TTC549 (cell line): ENCODE data around the gene UNC45B.
"Not testable (repeated sequence)": the region's sequence is repeated elsewhere in the genome, so short reads cannot be mapped to it uniquely, and the experiment has no call there.

Source experiments
- FAIRE-seq: peaks from 2 replicates; lab custom pipeline; 2012; peaks lifted over from hg19 to GRCh38; lab: Jason Lieb, UNC

UNC45B gene

DNA sequence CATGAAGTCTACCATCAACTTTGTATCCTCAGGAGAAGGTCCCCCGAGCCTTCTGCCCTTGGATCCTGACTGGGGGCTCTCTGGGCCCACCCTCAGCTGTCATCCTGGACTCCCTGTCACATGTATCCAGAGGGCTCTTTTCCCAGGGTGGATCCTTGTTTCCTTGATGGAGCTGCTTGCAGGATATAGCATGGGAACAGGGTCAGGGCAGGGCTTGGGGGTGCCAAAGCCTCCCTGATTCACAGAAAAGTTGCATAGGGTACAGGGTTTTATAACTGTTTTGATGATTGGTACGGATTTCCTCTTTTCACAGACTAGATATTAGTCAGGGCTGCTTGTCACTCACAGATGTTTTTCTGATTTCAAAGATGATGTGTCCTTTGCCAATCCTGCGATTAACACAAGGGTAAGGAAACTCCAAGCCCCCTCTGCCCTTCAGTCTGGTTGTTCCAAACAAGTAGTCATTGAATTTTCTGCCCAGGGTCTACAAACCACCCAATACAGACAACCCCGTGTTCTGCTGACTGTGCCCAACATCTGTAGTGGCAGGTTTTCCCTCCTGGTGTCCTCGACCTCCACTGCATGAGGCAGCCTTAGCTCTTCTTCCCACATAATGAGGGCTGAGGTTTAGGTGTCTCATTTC lies 67.1 kb downstream of the UNC45B start:
- no peak for FAIRE-seq

GRCh38 chr17:35217107-35217506 lies 69.5 kb downstream of the UNC45B start:
- FAIRE-seq: no peak

- no peak for FAIRE-seq
These were observed 71.3 kb downstream of the UNC45B start for GRCh38 chr17:35218915-35219314.

DNA sequence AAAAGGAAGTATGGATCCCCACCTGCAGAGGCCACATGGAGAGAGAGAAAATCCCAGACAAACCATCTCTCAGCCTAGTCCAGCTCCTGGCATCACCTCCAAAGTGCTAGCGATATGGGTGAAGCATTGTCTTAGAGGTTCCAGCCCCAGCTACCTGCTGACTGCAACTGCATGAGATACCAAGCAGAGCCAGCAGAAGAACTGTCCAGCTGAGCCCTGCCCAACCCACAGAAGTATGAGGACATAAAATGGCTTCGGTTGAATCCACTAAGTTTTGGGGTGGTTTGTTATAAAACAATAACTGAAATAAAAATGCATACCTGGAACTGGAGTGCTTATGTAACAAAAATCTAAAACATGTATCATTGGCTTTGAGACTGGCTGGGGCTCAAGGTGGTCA lies 74.8 kb downstream of the UNC45B start:
- no peak for FAIRE-seq

DNA sequence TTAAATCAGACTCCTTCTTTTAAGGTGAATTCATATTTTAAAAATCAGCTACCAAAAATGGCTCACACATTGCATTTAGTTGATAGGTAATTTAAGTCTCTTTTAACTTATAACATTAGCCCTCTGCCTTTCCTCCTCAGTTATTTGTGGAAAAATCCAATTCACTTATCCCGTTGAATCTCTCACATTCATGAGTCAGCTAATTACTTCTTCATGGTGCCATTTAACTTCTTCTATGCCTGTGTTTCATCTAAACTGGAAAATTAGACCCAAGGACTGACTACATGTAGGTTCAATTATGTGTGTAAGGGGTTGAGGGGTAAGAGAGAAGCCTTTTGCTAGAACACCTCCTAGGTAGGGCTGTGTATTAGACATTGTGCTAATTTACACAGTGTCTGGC lies 76.8 kb downstream of the UNC45B start:
- no peak for FAIRE-seq

- no peak for FAIRE-seq
These were observed 79.9 kb downstream of the UNC45B start for GRCh38 chr17:35227546-35227945.

GRCh38 chr17:35229638-35230037 lies 82.0 kb downstream of the UNC45B start:
- FAIRE-seq: no peak

GRCh38 chr17:35234315-35234714 lies 86.7 kb downstream of the UNC45B start:
- not testable (repeated sequence) for FAIRE-seq

- no peak for FAIRE-seq
These were observed 87.7 kb downstream of the UNC45B start for GRCh38 chr17:35235289-35235688.

DNA sequence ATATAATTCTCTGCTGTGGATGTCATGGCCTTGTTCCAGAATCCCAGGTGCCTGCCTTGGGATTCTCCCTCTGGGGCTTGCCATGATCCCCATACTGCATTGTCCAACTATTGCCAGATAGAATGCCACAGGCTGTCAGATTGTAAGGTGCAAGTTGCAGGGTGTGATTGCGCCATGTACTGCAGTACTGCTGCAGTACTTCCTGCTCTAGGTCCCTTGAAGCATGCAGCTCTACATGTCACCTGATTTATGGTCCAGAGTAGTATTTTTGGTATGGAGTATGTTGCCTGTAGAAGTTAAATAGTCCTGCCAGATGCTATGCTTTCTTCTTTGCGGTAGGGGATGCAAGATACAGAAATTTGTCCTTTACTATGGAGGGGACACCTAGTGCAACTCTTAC lies 88.3 kb downstream of the UNC45B start:
- FAIRE-seq: no peak

DNA sequence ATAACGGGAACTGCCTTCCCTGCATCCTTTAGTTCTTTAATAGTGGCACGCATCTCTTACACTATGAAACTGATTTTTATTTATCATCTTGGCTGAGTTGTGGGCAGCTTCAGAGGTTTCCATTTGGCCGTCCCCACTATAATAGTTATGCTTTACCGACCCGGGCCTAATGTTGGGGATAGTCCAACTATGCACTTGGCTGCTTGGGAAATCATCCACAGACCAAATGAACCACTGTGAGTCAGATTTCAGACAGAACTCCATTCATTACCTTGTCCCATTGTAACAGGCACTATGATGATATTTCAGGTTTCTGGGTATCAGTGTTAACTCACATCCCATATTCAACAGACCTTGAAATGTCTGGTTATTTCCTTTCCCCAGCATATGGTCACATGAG lies 89.2 kb downstream of the UNC45B start:
- no peak for FAIRE-seq

DNA sequence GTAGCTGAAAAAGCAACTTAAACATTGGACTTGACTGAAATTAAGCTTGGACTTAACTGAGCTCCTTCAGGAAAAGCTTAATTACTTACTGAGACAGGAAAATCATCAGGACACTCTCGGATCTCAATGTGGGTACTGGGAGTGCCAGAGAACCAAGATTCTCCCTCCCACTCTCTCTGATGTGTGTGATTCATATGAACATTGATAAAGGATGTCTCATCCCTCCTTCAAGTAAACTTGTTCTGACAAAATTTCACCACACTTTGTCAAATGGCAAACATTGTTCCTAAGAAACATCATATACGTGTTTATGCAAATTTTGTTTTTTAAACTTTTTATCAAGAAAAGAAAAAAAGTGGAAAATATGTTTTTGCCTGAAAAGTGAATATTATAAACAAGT lies 91.2 kb downstream of the UNC45B start:
- FAIRE-seq: no peak
